ENCODE measurements around the gene NDUFAF2. TPM values are rescaled to one million over a fixed set of nuclear protein-coding genes. Genes with fewer than 3 reads are reported as not detected.

Gene NDUFAF2
- total RNA-seq, 1 experiment from 2014 or later = 60.8 TPM

DNA sequence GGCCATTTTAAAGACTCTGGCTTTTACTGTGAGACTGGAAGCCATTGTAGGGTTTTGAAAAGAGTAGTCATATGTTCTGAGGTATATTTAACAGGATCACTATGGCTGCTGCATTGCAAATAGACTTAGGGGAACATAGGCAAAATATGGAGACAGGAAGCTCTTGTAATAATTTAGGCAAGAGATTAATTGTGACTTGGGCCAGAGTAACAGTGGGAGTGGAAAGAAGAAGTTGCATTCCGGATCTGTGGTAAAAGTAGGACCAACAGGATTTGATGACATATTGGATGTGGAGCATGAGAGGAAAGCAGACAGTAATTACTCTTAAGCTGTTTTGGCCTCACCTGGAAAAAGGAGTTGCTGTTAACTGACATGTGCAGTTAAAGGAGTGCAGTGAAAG lies 131.6 kb downstream of the NDUFAF2 start:
- Mint-ChIP-seq H3K9me3 (ENCODE audit: unreplicated experiment) (no peaks in the 10 kb centered on the region), H3K36me3 (ENCODE audit: insufficient read depth, unreplicated experiment) (no peaks in the 10 kb centered on the region), H3K4me1 (ENCODE audit: low read depth, unreplicated experiment) (peaks cover 6% of the 10 kb centered on the region), H3K27ac (ENCODE audit: unreplicated experiment) (no peak overlapping the region), H3K27me3 (ENCODE audit: insufficient read depth, unreplicated experiment) (no peaks in the 10 kb centered on the region), H3K4me3 (ENCODE audit: unreplicated experiment) (no peak overlapping the region)
- no peaks in the 10 kb centered on the region for H3K9me3 ChIP-seq
- TF ChIP-seq, protein P1, sequence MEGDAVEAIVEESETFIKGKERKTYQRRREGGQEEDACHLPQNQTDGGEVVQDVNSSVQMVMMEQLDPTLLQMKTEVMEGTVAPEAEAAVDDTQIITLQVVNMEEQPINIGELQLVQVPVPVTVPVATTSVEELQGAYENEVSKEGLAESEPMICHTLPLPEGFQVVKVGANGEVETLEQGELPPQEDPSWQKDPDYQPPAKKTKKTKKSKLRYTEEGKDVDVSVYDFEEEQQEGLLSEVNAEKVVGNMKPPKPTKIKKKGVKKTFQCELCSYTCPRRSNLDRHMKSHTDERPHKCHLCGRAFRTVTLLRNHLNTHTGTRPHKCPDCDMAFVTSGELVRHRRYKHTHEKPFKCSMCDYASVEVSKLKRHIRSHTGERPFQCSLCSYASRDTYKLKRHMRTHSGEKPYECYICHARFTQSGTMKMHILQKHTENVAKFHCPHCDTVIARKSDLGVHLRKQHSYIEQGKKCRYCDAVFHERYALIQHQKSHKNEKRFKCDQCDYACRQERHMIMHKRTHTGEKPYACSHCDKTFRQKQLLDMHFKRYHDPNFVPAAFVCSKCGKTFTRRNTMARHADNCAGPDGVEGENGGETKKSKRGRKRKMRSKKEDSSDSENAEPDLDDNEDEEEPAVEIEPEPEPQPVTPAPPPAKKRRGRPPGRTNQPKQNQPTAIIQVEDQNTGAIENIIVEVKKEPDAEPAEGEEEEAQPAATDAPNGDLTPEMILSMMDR (IDR thresholded peaks at IDR 0.05; ENCODE audit: insufficient read depth in 1 of 2, low read depth in 1 of 2, low read length in 1 of 2, severe bottlenecking in 1 of 2, unreplicated experiment in 1 of 2) = no peak
- H3K27me3 ChIP-seq (replicated peaks; ENCODE audit: control insufficient read depth, insufficient read depth, low read length) = no peaks in the 10 kb centered on the region
- POLR2A ChIA-PET = no interaction called here
- CTCF ChIA-PET = no interaction called here
- no peak overlapping the region for H3K4me3 ChIP-seq (ENCODE audit: low read depth, low read length)
- DNase-seq = no peak
- H3K36me3 ChIP-seq (ENCODE audit: control insufficient read depth, insufficient read depth, low read length) = no peaks in the 10 kb centered on the region
- intact Hi-C loops (cut with micrococcal nuclease; ENCODE audit: unreplicated experiment) = no loop called here
- H3K4me1 ChIP-seq = no peaks in the 10 kb centered on the region; the same call in 1 of the 2 replicates
- BruUV-seq (replicated peaks) = no TSS peak

DNA sequence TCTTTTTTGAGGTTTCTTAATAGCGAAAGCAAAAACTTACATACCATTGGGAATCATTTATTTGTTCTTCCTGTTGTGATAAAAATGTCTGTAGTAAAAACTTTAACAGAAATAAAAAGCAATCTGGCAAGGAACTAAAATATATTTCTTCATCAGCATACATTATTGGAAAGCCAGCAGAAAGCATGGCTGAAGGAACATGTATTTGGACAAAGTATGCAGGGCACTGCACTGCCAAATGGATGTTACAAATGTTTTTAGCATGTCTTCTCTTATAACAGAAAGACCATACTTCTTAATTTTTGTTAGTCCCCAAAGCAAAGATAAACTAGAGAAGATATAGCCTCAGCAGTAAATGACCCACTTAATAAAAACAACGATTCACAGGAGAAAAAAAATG lies 136.7 kb downstream of the NDUFAF2 start:
- H3K36me3 ChIP-seq (ENCODE audit: control insufficient read depth, insufficient read depth, low read length) = no peaks in the 10 kb centered on the region
- intact Hi-C loops (cut with micrococcal nuclease; ENCODE audit: unreplicated experiment) = no loop called here
- BruUV-seq (replicated peaks) = no TSS peak
- Mint-ChIP-seq H3K27me3 (ENCODE audit: insufficient read depth, unreplicated experiment) (no peaks in the 10 kb centered on the region), H3K27ac (ENCODE audit: unreplicated experiment) (no peak overlapping the region), H3K9me3 (ENCODE audit: unreplicated experiment) (no peaks in the 10 kb centered on the region), H3K4me1 (ENCODE audit: low read depth, unreplicated experiment) (no peaks in the 10 kb centered on the region), H3K36me3 (ENCODE audit: insufficient read depth, unreplicated experiment) (no peaks in the 10 kb centered on the region), H3K4me3 (ENCODE audit: unreplicated experiment) (no peak overlapping the region)
- H3K4me1 ChIP-seq = no peaks in the 10 kb centered on the region
- H3K4me3 ChIP-seq (ENCODE audit: low read depth, low read length) = no peak overlapping the region
- ChIA-PET POLR2A (no interaction called here), CTCF (no interaction called here)
- H3K9me3 ChIP-seq = no peaks in the 10 kb centered on the region
- H3K27me3 ChIP-seq (replicated peaks; ENCODE audit: control insufficient read depth, insufficient read depth, low read length) = no peaks in the 10 kb centered on the region
- TF ChIP-seq, protein P1 (IDR thresholded peaks at IDR 0.05; ENCODE audit: insufficient read depth in 1 of 2, low read depth in 1 of 2, low read length in 1 of 2, severe bottlenecking in 1 of 2, unreplicated experiment in 1 of 2) = no peak
- no peak for DNase-seq

DNA sequence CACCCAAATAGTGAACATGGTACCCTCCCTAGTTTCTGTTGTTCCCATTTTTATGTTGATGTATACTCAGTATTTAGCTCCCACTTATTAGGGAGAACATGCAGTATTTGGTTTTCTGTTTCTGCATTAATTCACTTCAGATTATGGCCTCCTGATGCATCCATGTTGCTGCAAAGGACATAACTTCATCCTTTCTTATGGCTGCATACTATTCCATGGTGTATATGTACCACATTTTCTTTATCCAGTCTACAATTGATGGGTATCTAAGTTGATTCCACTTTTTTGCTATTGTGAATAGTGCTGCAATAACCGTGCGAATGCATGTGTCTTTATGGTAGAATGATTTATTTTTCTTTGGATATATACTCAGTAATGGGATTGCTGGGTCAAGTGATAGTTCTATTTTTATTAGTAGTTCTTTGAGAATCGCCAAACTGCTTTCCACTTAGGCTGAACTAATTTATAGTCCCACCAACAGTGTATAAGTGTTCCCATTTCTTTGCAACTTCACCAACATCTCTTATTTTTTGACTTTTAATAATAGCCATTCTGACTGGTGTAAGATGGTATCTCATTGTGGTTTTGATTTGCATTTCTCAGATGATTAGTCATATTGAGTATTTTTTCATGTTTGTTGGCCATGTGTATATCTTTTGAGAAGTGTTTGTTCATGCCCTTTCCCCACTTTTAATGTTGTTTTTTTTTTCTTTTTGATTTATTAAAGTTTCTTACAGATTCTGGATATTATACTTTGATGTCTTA lies 137.7 kb downstream of the NDUFAF2 start:
- Mint-ChIP-seq H3K36me3 (ENCODE audit: insufficient read depth, unreplicated experiment) (no peaks in the 10 kb centered on the region), H3K9me3 (ENCODE audit: unreplicated experiment) (no peaks in the 10 kb centered on the region), H3K27ac (ENCODE audit: unreplicated experiment) (no peak overlapping the region), H3K4me1 (ENCODE audit: low read depth, unreplicated experiment) (no peaks in the 10 kb centered on the region), H3K27me3 (ENCODE audit: insufficient read depth, unreplicated experiment) (no peaks in the 10 kb centered on the region), H3K4me3 (ENCODE audit: unreplicated experiment) (no peak overlapping the region)
- TF ChIP-seq, protein P1 (IDR thresholded peaks at IDR 0.05; ENCODE audit: insufficient read depth in 1 of 2, low read depth in 1 of 2, low read length in 1 of 2, severe bottlenecking in 1 of 2, unreplicated experiment in 1 of 2) = no peak
- Histone ChIP-seq H3K36me3 (ENCODE audit: control insufficient read depth, insufficient read depth, low read length) (no peaks in the 10 kb centered on the region), H3K4me1 (no peaks in the 10 kb centered on the region), H3K4me3 (ENCODE audit: low read depth, low read length) (no peak overlapping the region), H3K27me3 (replicated peaks; ENCODE audit: control insufficient read depth, insufficient read depth, low read length) (no peaks in the 10 kb centered on the region), H3K9me3 (no peaks in the 10 kb centered on the region)
- BruUV-seq (replicated peaks) = no TSS peak
- intact Hi-C loops (cut with micrococcal nuclease; ENCODE audit: unreplicated experiment) = no loop called here
- DNase-seq = no peak
- ChIA-PET POLR2A (no interaction called here), CTCF (no interaction called here)

Data from Caco-2 (cell line).